ENCODE measurements around the gene WASF3. TPM values are rescaled to one million over a fixed set of nuclear protein-coding genes. Genes with fewer than 3 reads are reported as not detected.

Gene WASF3
- total and polyA plus RNA-seq, 4 donors: 0.82 to 4.9 (median 2.3) TPM

- H3K36me3 ChIP-seq (ENCODE audit: control insufficient read depth in 4 of 4, insufficient read depth in 3 of 4, low read depth in 1 of 4, low read length in 3 of 4): peaks cover 0 to 2% (median 0%) of the 10 kb centered on the region in 4 donors
- H3K4me1 ChIP-seq (ENCODE audit: control insufficient read depth in 4 of 4, insufficient read depth in 4 of 4, low read length in 3 of 4): no peaks in the 10 kb centered on the region
- TF ChIP-seq SP1 (IDR thresholded peaks at IDR 0.05) (no peak), EGR1 (IDR thresholded peaks at IDR 0.05; ENCODE audit: low read depth in 2 of 2) (no peak), ATF3 (IDR thresholded peaks at IDR 0.05) (no peak), RAD21 (IDR thresholded peaks at IDR 0.05) (no peak), YY1 (IDR thresholded peaks at IDR 0.05) (no peak), GABPA (IDR thresholded peaks at IDR 0.05 in 1 of 2, conservative IDR thresholded peaks at IDR 0.05 in 1 of 2) (no peak), CTCF (IDR thresholded peaks at IDR 0.05; ENCODE audit: low read depth, low read length, missing input control) (no peak), NR2F2 (IDR thresholded peaks at IDR 0.05) (no peak), FOXA1 (IDR thresholded peaks at IDR 0.05) (no peak), MAX (IDR thresholded peaks at IDR 0.05) (no peak), TAF1 (conservative IDR thresholded peaks at IDR 0.05) (no peak), REST (IDR thresholded peaks at IDR 0.05) (no peak), ZBTB33 (IDR thresholded peaks at IDR 0.05) (no peak), FOXA2 (IDR thresholded peaks at IDR 0.05) (no peak)
- H3K4me3 ChIP-seq (ENCODE audit: low read depth in 1 of 3, low read length in 3 of 3): no peak overlapping the region
- no peak overlapping the region for H3K9ac ChIP-seq (ENCODE audit: low read depth in 1 of 2, low read length in 2 of 2)
- no peaks in the 10 kb centered on the region for H3K9me3 ChIP-seq (ENCODE audit: control insufficient read depth in 4 of 4, low read length in 3 of 4)
- 95% methylated on average over 2 of the region's 2 CpGs for WGBS
- no peak overlapping the region for H3K27ac ChIP-seq (ENCODE audit: low read depth in 1 of 2, low read length in 2 of 2)
- no peak for DNase-seq (ENCODE audit: low spot score)
- H3K27me3 ChIP-seq (ENCODE audit: control insufficient read depth in 4 of 4, insufficient read depth in 4 of 4, low read length in 3 of 4): no peaks in the 10 kb centered on the region
Observed at GRCh38 chr13:26664286-26664685, 106.8 kb downstream of the WASF3 start.

GRCh38 chr13:26664876-26665275 lies 107.4 kb downstream of the WASF3 start:
- H3K9me3 ChIP-seq (ENCODE audit: control insufficient read depth in 4 of 4, low read length in 3 of 4): no peaks in the 10 kb centered on the region
- DNase-seq (ENCODE audit: low spot score): no peak
- no peak overlapping the region for H3K9ac ChIP-seq (ENCODE audit: low read depth in 1 of 2, low read length in 2 of 2)
- WGBS: 88% methylated on average over 3 of the region's 3 CpGs
- no peak overlapping the region for H3K27ac ChIP-seq (ENCODE audit: low read depth in 1 of 2, low read length in 2 of 2)
- H3K27me3 ChIP-seq (ENCODE audit: control insufficient read depth in 4 of 4, insufficient read depth in 4 of 4, low read length in 3 of 4): no peaks in the 10 kb centered on the region
- H3K36me3 ChIP-seq (ENCODE audit: control insufficient read depth in 4 of 4, insufficient read depth in 3 of 4, low read depth in 1 of 4, low read length in 3 of 4): peaks cover 0 to 2% (median 0%) of the 10 kb centered on the region in 4 donors
- H3K4me3 ChIP-seq (ENCODE audit: low read depth in 1 of 3, low read length in 3 of 3): no peak overlapping the region
- H3K4me1 ChIP-seq (ENCODE audit: control insufficient read depth in 4 of 4, insufficient read depth in 4 of 4, low read length in 3 of 4): no peaks in the 10 kb centered on the region
- no peak for TF ChIP-seq CTCF (IDR thresholded peaks at IDR 0.05; ENCODE audit: low read depth, low read length, missing input control)
- no peak for TF ChIP-seq REST (IDR thresholded peaks at IDR 0.05)
- TF ChIP-seq YY1 (IDR thresholded peaks at IDR 0.05): no peak
- TF ChIP-seq TAF1 (conservative IDR thresholded peaks at IDR 0.05): no peak
- no peak for TF ChIP-seq HNF4A (conservative IDR thresholded peaks at IDR 0.05)
- no peak for TF ChIP-seq RAD21 (IDR thresholded peaks at IDR 0.05)
- TF ChIP-seq RXRA (IDR thresholded peaks at IDR 0.05): no peak
- no peak for TF ChIP-seq FOXA1 (IDR thresholded peaks at IDR 0.05)
- TF ChIP-seq HNF4G (IDR thresholded peaks at IDR 0.05): no peak
- no peak for TF ChIP-seq ATF3 (IDR thresholded peaks at IDR 0.05)
- no peak for TF ChIP-seq MAX (IDR thresholded peaks at IDR 0.05)
- TF ChIP-seq EGR1 (IDR thresholded peaks at IDR 0.05; ENCODE audit: low read depth in 2 of 2): no peak
